ENCODE measurements around the gene ARSJ.

- TF ChIP-seq POLR2A (IDR thresholded peaks at IDR 0.05), result no peak
- TF ChIP-seq CTCF (IDR thresholded peaks at IDR 0.05), result no peak
- TF ChIP-seq EP300 (IDR thresholded peaks at IDR 0.05), result no peak
These were observed 2.5 kb downstream of the ARSJ start for GRCh38 chr4:113976741-113977525.
